Uterus (tissue), 2 donors: ENCODE measurements around the gene SLC25A4.

Experiments used
- CTCF ChIP-seq, 4 experiments: fragments of 200-600 bp in 2 of 4; fragments of 450-650 bp in 2 of 4; sonication (generic) in 2 of 4; IDR thresholded peaks; one replicate each; pipeline ENCODE4 v1.5.1; 2016 to 2019; ENCODE audit warnings: antibody characterized with exemption in 4 of 4, mild to moderate bottlenecking in 2 of 4, moderate library complexity in 1 of 4
- POLR2A ChIP-seq, 2 donors: fragments of 450-650 bp; IDR thresholded peaks; one replicate each; pipeline ENCODE4 v1.6.1; 2016; ENCODE audit warnings: antibody characterized with exemption in 2 of 2, mild to moderate bottlenecking in 1 of 2, moderate library complexity in 1 of 2

DNA sequence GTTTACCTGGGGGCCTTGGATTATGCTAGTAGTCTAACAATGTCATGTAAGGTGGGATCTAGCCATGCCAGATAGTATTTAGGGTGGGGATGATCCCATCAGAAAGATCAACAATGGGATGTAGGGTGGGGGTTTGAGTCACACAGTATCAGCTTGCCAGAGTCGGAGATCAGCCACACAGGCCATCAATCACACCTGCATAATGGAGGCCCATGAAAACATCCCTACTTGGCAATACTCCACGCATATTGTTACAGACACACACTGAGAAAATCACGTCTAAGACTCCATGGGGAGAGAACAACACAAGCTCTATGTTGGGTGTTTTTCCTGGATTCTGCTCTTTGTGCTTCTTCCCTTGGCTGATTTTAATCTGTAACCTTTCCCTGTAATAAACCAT, 49.5 kb upstream of the SLC25A4 start:
- TF ChIP-seq CTCF (IDR thresholded peaks at IDR 0.05) (no peak), POLR2A (IDR thresholded peaks at IDR 0.05) (no peak)
